ENCODE data around the gene LHX4.

Gene LHX4

DNA sequence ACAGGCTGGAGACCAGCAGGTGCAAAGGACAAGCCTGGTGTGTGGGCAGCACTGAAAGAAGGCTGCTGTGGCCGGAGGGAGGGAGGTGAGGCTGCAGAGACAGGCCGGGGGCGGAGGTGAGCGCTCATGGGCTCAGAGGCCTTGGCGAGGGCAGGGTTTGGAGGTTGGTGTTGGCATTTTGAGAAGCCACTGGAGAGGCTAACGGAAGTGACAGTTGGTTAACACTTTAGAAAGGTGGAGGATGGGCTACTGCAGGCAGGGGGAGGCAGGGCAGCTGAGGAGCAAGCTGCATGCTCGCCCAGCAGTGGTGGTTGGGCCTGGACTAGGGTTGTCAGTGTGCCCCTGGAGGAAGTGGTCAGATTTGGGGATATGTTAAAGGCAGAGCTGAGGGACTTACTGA lies 37.9 kb upstream of the LHX4 start:
- TF ChIP-seq, protein P1, sequence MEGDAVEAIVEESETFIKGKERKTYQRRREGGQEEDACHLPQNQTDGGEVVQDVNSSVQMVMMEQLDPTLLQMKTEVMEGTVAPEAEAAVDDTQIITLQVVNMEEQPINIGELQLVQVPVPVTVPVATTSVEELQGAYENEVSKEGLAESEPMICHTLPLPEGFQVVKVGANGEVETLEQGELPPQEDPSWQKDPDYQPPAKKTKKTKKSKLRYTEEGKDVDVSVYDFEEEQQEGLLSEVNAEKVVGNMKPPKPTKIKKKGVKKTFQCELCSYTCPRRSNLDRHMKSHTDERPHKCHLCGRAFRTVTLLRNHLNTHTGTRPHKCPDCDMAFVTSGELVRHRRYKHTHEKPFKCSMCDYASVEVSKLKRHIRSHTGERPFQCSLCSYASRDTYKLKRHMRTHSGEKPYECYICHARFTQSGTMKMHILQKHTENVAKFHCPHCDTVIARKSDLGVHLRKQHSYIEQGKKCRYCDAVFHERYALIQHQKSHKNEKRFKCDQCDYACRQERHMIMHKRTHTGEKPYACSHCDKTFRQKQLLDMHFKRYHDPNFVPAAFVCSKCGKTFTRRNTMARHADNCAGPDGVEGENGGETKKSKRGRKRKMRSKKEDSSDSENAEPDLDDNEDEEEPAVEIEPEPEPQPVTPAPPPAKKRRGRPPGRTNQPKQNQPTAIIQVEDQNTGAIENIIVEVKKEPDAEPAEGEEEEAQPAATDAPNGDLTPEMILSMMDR (IDR thresholded peaks at IDR 0.05; ENCODE audit: low read depth, low read length) = no peak
- H3K4me3 ChIP-seq (ENCODE audit: low read depth, low read length) = no peak overlapping the region

DNA sequence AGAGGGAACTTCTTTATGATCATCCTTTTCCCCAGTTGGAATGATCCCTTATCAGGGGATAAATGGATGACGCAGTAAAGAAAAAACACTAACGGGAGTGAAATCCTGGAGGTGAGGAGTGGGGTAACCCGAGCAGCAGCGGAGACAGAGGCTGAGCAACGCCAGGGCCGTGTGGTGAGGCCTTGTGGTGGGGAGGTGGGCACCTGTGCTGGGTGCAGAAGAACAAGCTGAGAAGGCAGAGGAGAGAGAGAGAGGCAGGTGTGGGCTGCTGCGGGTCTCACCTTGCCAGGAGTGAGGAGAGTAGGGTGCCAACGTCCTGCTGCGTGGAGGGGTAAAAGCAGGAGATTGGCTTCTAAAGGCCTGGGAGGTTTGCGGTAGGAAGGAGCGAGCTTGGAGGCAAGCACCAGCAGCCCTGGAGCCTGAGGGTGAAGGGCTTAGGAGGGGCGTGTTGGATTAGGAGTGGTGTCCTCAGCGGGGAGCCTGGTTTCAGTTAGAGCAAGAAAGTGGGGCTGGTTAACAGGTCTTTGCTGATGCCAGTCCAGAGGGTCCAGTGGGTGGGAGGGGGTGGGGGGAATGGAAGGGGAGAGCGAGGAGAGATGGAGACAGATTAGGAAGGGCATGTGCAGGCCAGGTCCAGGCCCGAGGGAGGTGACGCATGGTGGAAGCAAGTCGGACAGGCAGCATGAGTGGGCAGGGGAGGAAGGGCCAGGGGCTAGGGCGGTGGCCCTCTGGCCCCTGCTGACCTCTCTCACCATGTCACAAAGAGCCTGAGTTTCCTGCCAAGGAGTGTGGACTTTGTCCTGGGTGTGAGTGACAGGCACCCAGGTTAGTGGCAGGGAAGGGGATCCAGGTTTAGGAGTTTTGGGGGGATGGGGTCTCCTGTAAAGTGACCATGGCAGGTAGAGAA lies 36.7 kb upstream of the LHX4 start:
- TF ChIP-seq, protein P1 (IDR thresholded peaks at IDR 0.05; ENCODE audit: low read depth, low read length) = no peak
- H3K4me3 ChIP-seq (ENCODE audit: low read depth, low read length) = no peak overlapping the region

DNA sequence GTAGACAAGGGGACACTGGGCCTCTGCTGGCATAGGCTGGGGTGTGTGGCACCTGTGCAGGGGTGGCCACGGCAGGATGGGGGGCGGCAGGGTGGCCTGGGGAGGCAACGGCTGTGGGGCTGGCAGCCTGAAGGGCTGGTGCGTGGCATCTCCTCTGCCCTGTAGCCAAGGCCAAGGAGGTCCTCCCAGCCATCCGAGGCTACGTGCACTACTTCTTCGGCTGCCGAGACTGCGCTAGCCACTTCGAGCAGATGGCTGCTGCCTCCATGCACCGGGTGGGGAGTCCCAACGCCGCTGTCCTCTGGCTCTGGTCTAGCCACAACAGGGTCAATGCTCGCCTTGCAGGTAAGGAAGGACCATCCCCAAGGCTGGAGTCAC lies 36.0 kb upstream of the LHX4 start:
- H3K4me3 ChIP-seq (ENCODE audit: low read depth, low read length) = no peak overlapping the region
- TF ChIP-seq, protein P1 (IDR thresholded peaks at IDR 0.05; ENCODE audit: low read depth, low read length) = no peak

DNA sequence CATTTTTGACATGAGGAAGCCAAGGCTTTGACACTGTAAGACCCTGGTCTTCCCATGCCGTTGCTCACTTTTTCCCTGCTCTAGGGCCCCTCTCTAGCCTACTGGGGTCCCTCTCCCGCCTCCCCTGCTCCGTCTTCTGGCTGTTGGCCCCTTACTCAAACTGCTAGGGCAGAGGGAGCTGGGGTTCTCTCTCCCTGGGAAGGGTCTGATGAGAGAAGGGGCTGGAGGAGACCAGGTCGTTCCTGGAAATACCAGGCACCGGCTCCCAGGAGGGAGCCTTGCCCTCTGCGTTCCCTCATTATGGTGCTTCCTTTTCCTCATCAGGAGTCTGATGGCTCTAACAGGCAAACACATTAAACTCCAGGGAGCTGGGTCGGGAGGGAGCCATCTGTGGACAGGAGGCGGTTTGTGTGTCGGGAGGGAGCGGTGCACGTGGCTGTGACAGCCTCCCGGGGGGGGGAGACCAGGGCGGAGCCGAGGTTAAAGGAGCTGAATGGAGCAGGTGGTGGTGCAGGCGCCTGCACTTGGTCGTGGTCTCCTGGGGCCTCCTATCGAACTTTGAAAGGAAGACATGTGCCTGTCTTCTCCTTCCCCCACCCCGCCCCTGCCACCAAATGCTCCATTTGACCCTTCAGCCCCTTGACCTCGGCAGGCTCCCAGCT lies 35.4 kb upstream of the LHX4 start:
- H3K4me3 ChIP-seq (ENCODE audit: low read depth, low read length) = no peak overlapping the region
- TF ChIP-seq, protein P1 (IDR thresholded peaks at IDR 0.05; ENCODE audit: low read depth, low read length) = no peak

DNA sequence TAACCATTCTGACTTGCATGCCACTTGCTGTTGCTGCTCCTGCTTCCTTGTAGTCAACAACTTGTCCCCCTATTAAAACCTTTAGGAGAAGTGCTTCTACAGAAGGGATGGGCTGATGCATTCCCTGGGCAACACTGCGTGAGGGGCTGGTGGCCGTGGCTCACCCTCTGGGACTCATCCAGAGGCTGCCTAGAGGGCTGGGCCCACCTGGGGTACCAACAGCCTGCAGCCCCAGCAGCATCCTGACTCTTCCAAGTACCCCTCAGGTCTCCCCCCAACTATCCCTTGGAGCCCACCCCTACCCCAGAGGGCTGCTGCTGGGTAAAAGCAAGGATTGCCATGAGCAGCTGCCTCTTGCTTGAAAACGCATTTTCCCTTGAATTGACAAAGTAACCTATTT lies 34.7 kb upstream of the LHX4 start:
- TF ChIP-seq, protein P1 (IDR thresholded peaks at IDR 0.05; ENCODE audit: low read depth, low read length) = no peak
- H3K4me3 ChIP-seq (ENCODE audit: low read depth, low read length) = no peak overlapping the region

DNA sequence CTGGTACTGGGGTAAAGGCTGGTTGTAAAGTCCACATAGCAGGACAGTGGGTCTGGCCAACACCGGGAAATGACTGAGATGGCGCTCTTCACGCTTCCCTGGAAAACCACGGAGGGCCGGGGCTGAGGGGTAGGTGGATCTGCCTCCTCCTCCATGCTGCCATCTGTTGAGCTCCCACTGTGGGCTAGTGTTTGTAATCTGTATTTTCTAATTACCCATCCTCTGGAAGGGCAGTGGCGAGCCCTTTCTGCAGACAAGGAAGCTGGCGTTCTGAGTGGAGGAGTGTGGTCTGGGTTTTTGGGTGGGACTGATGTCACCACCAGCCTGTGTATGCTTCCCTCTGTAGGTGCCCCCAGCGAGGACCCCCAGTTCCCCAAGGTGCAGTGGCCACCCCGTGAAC lies 34.1 kb upstream of the LHX4 start:
- no peak overlapping the region for H3K4me3 ChIP-seq (ENCODE audit: low read depth, low read length)
- TF ChIP-seq, protein P1 (IDR thresholded peaks at IDR 0.05; ENCODE audit: low read depth, low read length) = no peak

DNA sequence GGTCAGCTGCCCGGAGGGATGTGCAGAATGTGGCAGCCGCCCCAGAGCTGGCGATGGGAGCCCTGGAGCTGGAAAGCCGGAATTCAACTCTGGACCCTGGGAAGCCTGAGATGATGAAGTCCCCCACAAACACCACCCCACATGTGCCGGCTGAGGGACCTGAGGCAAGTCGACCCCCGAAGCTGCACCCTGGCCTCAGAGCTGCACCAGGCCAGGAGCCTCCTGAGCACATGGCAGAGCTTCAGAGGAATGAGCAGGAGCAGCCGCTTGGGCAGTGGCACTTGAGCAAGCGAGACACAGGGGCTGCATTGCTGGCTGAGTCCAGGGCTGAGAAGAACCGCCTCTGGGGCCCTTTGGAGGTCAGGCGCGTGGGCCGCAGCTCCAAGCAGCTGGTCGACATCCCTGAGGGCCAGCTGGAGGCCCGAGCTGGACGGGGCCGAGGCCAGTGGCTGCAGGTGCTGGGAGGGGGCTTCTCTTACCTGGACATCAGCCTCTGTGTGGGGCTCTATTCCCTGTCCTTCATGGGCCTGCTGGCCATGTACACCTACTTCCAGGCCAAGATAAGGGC lies 33.5 kb upstream of the LHX4 start:
- TF ChIP-seq, protein P1 (IDR thresholded peaks at IDR 0.05; ENCODE audit: low read depth, low read length) = no peak
- no peak overlapping the region for H3K4me3 ChIP-seq (ENCODE audit: low read depth, low read length)
